Panc1 (cell line): ENCODE measurements around the gene SETD5.

Experiments
- POLR2AphosphoS5 ChIP-seq: IDR thresholded peaks from 2 replicates; pipeline ENCODE4 v1.6.1; 2012; ENCODE audit warnings: mild to moderate bottlenecking, low read depth, low read length, moderate library complexity
- SIN3A ChIP-seq: IDR thresholded peaks from 2 replicates; pipeline ENCODE4 v1.6.1; 2012; ENCODE audit warnings: low read depth, mild to moderate bottlenecking, low read length, moderate library complexity, borderline replicate concordance; ENCODE audit not compliant: insufficient read depth
- TCF7L2 ChIP-seq: IDR thresholded peaks from 2 replicates; pipeline ENCODE4 v1.6.1; 2011; ENCODE audit warnings: mild to moderate bottlenecking, low read depth, low read length, inconsistent platforms
- TF ChIP-seq, protein P1 (sequence below): fragments of 450-650 bp; IDR thresholded peaks from 2 replicates; pipeline ENCODE4 v1.5.1; 2017; ENCODE audit warnings: mild to moderate bottlenecking
- TF ChIP-seq, protein P2 (sequence below), 2 experiments: IDR thresholded peaks; 2 replicates each; pipeline ENCODE4 v1.6.1; 2011 to 2012; ENCODE audit warnings: low read depth in 2 of 2, control low read depth in 1 of 2, low read length in 1 of 2, mild to moderate bottlenecking in 1 of 2, moderate library complexity in 1 of 2; ENCODE audit not compliant: insufficient read depth in 1 of 2

DNA sequence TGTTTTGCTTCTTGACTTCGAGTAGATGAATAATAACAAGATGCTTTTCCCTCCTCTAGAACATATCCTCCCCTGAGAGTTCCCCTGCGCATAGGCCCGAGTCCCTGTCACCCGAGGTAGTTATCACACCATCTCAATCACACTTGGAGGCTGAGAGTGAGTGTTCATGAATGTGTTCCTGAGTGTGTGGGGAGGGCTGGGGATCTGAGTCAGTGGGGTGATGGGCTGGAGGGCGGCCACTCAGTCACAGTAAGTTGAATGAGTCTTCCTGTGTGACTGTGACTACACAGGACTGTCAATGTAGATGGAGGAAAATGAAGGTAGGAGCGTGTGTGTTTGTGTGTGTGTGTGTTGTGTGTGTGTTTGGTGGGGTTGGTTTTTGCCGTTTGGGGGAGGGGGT lies 71.0 kb downstream of the SETD5 start:
- TF ChIP-seq, protein P1, sequence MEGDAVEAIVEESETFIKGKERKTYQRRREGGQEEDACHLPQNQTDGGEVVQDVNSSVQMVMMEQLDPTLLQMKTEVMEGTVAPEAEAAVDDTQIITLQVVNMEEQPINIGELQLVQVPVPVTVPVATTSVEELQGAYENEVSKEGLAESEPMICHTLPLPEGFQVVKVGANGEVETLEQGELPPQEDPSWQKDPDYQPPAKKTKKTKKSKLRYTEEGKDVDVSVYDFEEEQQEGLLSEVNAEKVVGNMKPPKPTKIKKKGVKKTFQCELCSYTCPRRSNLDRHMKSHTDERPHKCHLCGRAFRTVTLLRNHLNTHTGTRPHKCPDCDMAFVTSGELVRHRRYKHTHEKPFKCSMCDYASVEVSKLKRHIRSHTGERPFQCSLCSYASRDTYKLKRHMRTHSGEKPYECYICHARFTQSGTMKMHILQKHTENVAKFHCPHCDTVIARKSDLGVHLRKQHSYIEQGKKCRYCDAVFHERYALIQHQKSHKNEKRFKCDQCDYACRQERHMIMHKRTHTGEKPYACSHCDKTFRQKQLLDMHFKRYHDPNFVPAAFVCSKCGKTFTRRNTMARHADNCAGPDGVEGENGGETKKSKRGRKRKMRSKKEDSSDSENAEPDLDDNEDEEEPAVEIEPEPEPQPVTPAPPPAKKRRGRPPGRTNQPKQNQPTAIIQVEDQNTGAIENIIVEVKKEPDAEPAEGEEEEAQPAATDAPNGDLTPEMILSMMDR = no peak
- TF ChIP-seq, protein P2, sequence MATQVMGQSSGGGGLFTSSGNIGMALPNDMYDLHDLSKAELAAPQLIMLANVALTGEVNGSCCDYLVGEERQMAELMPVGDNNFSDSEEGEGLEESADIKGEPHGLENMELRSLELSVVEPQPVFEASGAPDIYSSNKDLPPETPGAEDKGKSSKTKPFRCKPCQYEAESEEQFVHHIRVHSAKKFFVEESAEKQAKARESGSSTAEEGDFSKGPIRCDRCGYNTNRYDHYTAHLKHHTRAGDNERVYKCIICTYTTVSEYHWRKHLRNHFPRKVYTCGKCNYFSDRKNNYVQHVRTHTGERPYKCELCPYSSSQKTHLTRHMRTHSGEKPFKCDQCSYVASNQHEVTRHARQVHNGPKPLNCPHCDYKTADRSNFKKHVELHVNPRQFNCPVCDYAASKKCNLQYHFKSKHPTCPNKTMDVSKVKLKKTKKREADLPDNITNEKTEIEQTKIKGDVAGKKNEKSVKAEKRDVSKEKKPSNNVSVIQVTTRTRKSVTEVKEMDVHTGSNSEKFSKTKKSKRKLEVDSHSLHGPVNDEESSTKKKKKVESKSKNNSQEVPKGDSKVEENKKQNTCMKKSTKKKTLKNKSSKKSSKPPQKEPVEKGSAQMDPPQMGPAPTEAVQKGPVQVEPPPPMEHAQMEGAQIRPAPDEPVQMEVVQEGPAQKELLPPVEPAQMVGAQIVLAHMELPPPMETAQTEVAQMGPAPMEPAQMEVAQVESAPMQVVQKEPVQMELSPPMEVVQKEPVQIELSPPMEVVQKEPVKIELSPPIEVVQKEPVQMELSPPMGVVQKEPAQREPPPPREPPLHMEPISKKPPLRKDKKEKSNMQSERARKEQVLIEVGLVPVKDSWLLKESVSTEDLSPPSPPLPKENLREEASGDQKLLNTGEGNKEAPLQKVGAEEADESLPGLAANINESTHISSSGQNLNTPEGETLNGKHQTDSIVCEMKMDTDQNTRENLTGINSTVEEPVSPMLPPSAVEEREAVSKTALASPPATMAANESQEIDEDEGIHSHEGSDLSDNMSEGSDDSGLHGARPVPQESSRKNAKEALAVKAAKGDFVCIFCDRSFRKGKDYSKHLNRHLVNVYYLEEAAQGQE (IDR thresholded peaks at IDR 0.05; ENCODE audit: insufficient read depth in 1 of 2, low read depth in 2 of 2, low read length in 1 of 2) = no peak
- TF ChIP-seq POLR2AphosphoS5 (no peak), TCF7L2 (no peak), SIN3A (no peak)
